ENCODE data around the gene ZNF330.

DNA sequence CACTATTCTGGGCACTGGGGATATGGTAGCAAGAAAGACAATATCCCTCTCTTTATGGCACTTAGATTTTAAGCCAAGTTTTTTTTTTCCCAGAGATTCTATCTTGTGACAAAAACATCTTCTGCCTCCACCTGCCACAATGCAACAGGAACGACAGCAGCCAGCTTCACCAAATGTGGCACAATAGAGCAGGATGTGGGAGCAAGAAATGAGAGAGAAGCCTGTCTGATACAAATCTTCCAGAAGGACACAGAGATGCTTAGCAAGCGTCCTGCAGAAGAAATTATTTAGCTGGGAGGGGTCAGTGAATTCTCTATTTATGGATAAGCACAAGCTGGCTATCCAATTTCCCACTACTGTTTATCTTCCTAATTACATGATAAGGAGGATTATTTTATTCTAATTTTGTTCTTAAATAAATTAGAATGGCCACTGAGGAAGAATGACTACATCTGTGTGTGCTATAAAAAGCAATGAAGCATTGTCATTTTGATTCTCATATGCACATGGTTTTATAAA lies 27.1 kb upstream of the ZNF330 start:
- TF ChIP-seq, protein P1, sequence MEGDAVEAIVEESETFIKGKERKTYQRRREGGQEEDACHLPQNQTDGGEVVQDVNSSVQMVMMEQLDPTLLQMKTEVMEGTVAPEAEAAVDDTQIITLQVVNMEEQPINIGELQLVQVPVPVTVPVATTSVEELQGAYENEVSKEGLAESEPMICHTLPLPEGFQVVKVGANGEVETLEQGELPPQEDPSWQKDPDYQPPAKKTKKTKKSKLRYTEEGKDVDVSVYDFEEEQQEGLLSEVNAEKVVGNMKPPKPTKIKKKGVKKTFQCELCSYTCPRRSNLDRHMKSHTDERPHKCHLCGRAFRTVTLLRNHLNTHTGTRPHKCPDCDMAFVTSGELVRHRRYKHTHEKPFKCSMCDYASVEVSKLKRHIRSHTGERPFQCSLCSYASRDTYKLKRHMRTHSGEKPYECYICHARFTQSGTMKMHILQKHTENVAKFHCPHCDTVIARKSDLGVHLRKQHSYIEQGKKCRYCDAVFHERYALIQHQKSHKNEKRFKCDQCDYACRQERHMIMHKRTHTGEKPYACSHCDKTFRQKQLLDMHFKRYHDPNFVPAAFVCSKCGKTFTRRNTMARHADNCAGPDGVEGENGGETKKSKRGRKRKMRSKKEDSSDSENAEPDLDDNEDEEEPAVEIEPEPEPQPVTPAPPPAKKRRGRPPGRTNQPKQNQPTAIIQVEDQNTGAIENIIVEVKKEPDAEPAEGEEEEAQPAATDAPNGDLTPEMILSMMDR (IDR thresholded peaks at IDR 0.05; ENCODE audit: control extremely low read depth in 1 of 3, insufficient read depth in 1 of 3, low read depth in 1 of 3, low read length in 3 of 3): no peak
- TF ChIP-seq, protein P2, sequence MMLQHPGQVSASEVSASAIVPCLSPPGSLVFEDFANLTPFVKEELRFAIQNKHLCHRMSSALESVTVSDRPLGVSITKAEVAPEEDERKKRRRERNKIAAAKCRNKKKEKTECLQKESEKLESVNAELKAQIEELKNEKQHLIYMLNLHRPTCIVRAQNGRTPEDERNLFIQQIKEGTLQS (IDR thresholded peaks at IDR 0.05; ENCODE audit: insufficient read depth, low read depth, low read length): no peak
- no peak for TF ChIP-seq POLR2AphosphoS5 (IDR thresholded peaks at IDR 0.05; ENCODE audit: low read depth, low read length)
- TF ChIP-seq POLR2A (IDR thresholded peaks at IDR 0.05; ENCODE audit: control extremely low read depth in 1 of 2, low read depth in 2 of 2, low read length in 2 of 2): no peak
- TF ChIP-seq, protein P3, sequence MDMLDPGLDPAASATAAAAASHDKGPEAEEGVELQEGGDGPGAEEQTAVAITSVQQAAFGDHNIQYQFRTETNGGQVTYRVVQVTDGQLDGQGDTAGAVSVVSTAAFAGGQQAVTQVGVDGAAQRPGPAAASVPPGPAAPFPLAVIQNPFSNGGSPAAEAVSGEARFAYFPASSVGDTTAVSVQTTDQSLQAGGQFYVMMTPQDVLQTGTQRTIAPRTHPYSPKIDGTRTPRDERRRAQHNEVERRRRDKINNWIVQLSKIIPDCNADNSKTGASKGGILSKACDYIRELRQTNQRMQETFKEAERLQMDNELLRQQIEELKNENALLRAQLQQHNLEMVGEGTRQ (IDR thresholded peaks at IDR 0.05; ENCODE audit: low read length): no peak
- no peak for TF ChIP-seq GABPA (IDR thresholded peaks at IDR 0.05; ENCODE audit: borderline replicate concordance, insufficient read depth, low read length)
- TF ChIP-seq EP300 (IDR thresholded peaks at IDR 0.05; ENCODE audit: borderline replicate concordance in 1 of 2, low read depth in 2 of 2, low read length in 2 of 2): no peak
- no peak for TF ChIP-seq JUN (IDR thresholded peaks at IDR 0.05; ENCODE audit: low read depth, low read length)

Measured in H1 (cell line).